Measurements from ENCODE around the gene GPR85.

The GPR85 gene

DNA sequence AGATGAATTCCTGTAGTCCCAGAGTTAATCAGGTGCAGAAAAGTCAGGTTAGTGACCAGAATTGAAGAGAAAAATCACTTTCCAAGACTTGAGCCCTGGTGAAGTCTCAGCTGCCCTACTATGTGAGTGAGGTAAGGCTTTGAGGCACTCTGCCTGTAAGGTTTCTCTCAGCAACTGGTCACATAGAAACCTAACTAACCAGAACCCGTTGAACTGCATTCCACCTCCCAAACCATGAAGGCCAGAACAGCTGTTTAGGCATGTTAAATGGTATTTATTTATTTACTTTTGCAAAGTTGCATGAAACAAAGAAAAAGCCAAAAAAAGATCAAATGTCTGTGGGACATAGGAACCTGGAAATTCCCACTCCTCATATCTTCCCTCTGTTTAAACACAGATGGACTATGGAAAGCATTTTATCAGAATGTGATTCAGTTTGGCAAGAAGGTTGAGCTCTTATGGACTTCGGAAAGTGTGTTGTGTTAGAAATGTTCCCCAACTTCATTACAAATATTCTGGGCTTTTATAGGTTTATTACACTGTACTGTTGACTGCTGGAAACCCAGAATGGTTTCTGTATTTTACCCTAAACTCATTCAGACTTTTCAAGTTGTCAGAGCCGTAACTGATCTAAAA is 12.8 kb upstream of the GPR85 start:
- peaks cover 13% of the 10 kb centered on the region for H3K4me1 ChIP-seq (ENCODE audit: control insufficient read depth, insufficient read depth, low read length)
- no peaks in the 10 kb centered on the region for H3K36me3 ChIP-seq (ENCODE audit: control insufficient read depth, insufficient read depth, low read length)
- peak overlapping the region; percentile 19 for H3K27ac ChIP-seq (ENCODE audit: low read depth, low read length)
- no peaks in the 10 kb centered on the region for H3K27me3 ChIP-seq (ENCODE audit: control insufficient read depth, insufficient read depth, low read length)
- H3K4me3 ChIP-seq (ENCODE audit: low read length): no peak overlapping the region
- no peak overlapping the region for H3K9ac ChIP-seq (ENCODE audit: low read length)

GRCh38 chr7:113094517-113095249 is 8.1 kb upstream of the GPR85 start:
- Histone ChIP-seq H3K27ac (ENCODE audit: low read depth, low read length) (no peak overlapping the region), H3K36me3 (ENCODE audit: control insufficient read depth, insufficient read depth, low read length) (no peaks in the 10 kb centered on the region), H3K4me1 (ENCODE audit: control insufficient read depth, insufficient read depth, low read length) (peaks cover 6% of the 10 kb centered on the region), H3K4me3 (ENCODE audit: low read length) (no peak overlapping the region), H3K9ac (ENCODE audit: low read length) (no peak overlapping the region), H3K27me3 (ENCODE audit: control insufficient read depth, insufficient read depth, low read length) (no peaks in the 10 kb centered on the region)

GRCh38 chr7:113093561-113093960 is 6.9 kb upstream of the GPR85 start:
- no peaks in the 10 kb centered on the region for H3K36me3 ChIP-seq (ENCODE audit: control insufficient read depth, insufficient read depth, low read length)
- no peak overlapping the region for H3K9ac ChIP-seq (ENCODE audit: low read length)
- no peaks in the 10 kb centered on the region for H3K27me3 ChIP-seq (ENCODE audit: control insufficient read depth, insufficient read depth, low read length)
- H3K4me1 ChIP-seq (ENCODE audit: control insufficient read depth, insufficient read depth, low read length): peaks cover 2% of the 10 kb centered on the region
- no peak overlapping the region for H3K4me3 ChIP-seq (ENCODE audit: low read length)
- H3K27ac ChIP-seq (ENCODE audit: low read depth, low read length): no peak overlapping the region

DNA sequence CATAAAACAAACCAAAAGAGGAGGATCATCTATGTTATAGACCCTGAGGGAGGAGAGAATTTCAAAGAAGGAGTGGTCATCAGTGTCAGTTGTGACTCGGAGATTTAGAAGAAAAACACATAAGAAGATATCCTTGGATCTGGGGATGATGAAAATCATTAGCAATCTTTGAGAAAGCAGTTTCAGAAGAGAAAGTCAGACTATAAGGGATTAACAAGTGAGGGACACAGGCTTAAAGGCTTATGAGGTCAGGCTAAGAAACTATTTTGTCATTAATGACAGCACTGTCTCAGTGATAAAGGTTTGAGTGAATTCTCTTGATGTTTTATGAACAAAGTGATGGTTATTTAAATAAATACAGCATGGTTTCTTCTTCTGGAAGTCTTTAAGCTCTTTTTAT is 6.1 kb upstream of the GPR85 start:
- Histone ChIP-seq H3K36me3 (ENCODE audit: control insufficient read depth, insufficient read depth, low read length) (no peaks in the 10 kb centered on the region), H3K4me1 (ENCODE audit: control insufficient read depth, insufficient read depth, low read length) (peaks cover 2% of the 10 kb centered on the region), H3K27ac (ENCODE audit: low read depth, low read length) (no peak overlapping the region), H3K27me3 (ENCODE audit: control insufficient read depth, insufficient read depth, low read length) (no peaks in the 10 kb centered on the region), H3K9ac (ENCODE audit: low read length) (no peak overlapping the region), H3K4me3 (ENCODE audit: low read length) (no peak overlapping the region)

GRCh38 chr7:113087071-113087998 is 708 bp upstream of the GPR85 start:
- Histone ChIP-seq H3K4me3 (ENCODE audit: low read length) (no peak overlapping the region), H3K27me3 (ENCODE audit: control insufficient read depth, insufficient read depth, low read length) (no peaks in the 10 kb centered on the region), H3K9ac (ENCODE audit: low read length) (no peak overlapping the region), H3K27ac (ENCODE audit: low read depth, low read length) (no peak overlapping the region), H3K36me3 (ENCODE audit: control insufficient read depth, insufficient read depth, low read length) (no peaks in the 10 kb centered on the region), H3K4me1 (ENCODE audit: control insufficient read depth, insufficient read depth, low read length) (no peaks in the 10 kb centered on the region)

GRCh38 chr7:113085781-113086390 is 741 bp downstream of the GPR85 start:
- Histone ChIP-seq H3K27ac (ENCODE audit: low read depth, low read length) (no peak overlapping the region), H3K4me3 (ENCODE audit: low read length) (peak overlapping the region; percentile 55), H3K36me3 (ENCODE audit: control insufficient read depth, insufficient read depth, low read length) (no peaks in the 10 kb centered on the region)

GRCh38 chr7:113084496-113085172 is 2.0 kb downstream of the GPR85 start:
- no peaks in the 10 kb centered on the region for H3K4me1 ChIP-seq (ENCODE audit: control insufficient read depth, insufficient read depth, low read length)
- H3K36me3 ChIP-seq (ENCODE audit: control insufficient read depth, insufficient read depth, low read length): no peaks in the 10 kb centered on the region
- no peak overlapping the region for H3K27ac ChIP-seq (ENCODE audit: low read depth, low read length)
- H3K9ac ChIP-seq (ENCODE audit: low read length): no peak overlapping the region
- H3K27me3 ChIP-seq (ENCODE audit: control insufficient read depth, insufficient read depth, low read length): no peaks in the 10 kb centered on the region
- H3K4me3 ChIP-seq (ENCODE audit: low read length): no peak overlapping the region

More at GRCh38 chr7:113085781-113086390, 741 bp downstream of the GPR85 start:
- Histone ChIP-seq H3K27me3 (ENCODE audit: control insufficient read depth, insufficient read depth, low read length) (no peaks in the 10 kb centered on the region), H3K9ac (ENCODE audit: low read length) (no peak overlapping the region), H3K4me1 (ENCODE audit: control insufficient read depth, insufficient read depth, low read length) (no peaks in the 10 kb centered on the region)

DNA sequence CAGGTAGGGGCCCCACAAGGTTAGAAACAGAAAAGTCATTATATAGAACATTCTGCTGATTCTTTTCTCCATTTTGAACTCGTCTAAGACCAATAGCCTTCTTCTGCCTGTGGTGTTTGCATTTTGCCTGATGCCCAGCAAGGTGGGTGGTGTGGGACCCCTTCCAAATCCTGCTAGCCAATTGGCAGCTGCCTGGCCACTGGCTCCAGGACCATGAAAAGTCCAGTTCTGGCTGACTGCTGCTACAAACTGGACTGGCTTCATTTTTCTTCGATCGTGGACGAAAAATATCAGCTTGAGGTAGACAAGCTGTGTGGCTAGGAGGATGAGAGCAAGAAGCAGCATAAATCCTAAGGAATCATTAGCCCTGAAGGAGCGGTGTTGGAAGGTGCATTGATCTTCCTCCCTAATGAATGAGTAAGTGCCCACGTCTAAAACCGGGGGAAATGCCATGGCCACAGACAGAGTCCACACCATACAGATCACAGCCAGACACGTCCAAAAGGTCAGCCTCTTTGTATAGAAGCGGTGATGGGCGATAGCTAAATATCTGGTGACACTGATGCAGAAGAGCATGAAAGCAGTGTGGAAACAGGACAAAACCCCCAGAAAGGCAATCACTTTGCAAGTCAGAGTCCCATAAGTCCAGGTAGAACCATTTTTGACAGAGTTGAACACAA is 2.7 kb downstream of the GPR85 start:
- Histone ChIP-seq H3K4me3 (ENCODE audit: low read length) (no peak overlapping the region), H3K27me3 (ENCODE audit: control insufficient read depth, insufficient read depth, low read length) (no peaks in the 10 kb centered on the region), H3K9ac (ENCODE audit: low read length) (no peak overlapping the region), H3K27ac (ENCODE audit: low read depth, low read length) (no peak overlapping the region), H3K36me3 (ENCODE audit: control insufficient read depth, insufficient read depth, low read length) (no peaks in the 10 kb centered on the region), H3K4me1 (ENCODE audit: control insufficient read depth, insufficient read depth, low read length) (no peaks in the 10 kb centered on the region)

DNA sequence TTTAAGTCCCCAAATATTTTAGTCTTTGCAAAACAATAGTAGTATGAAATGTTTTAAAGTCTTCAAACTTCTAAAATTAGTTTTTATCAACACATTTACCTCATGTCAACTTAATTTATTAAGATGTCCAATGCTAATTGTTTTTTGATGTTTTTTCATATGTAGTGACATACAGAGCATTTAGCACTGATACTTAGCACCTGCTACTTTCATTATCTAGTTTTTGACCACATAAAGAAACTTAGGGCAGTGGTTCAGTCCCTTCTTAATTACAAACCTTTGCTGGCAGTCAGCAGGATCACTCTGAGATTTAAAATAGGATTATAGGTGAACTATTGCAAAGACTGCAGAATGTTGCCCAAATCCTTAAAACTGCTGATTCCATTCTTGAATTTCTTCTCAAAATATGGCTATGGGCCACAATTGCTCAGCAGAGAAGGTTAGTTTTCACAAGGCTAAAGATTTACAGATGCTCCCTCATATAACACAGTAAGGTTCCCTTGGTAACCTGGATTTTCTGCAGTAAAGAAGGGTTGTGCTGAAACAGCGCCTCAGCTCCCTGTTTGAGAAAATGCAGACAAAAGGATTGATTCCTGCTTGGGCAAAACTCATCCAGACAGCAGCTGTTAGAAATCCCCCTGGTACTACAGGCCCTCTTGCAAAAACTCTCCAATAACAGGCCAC is 3.4 kb downstream of the GPR85 start:
- H3K27ac ChIP-seq (ENCODE audit: low read depth, low read length): no peak overlapping the region
- H3K9ac ChIP-seq (ENCODE audit: low read length): no peak overlapping the region
- no peaks in the 10 kb centered on the region for H3K36me3 ChIP-seq (ENCODE audit: control insufficient read depth, insufficient read depth, low read length)
- H3K4me1 ChIP-seq (ENCODE audit: control insufficient read depth, insufficient read depth, low read length): no peaks in the 10 kb centered on the region
- H3K4me3 ChIP-seq (ENCODE audit: low read length): no peak overlapping the region
- no peaks in the 10 kb centered on the region for H3K27me3 ChIP-seq (ENCODE audit: control insufficient read depth, insufficient read depth, low read length)

- Histone ChIP-seq H3K9ac (ENCODE audit: low read length) (no peak overlapping the region), H3K4me3 (ENCODE audit: low read length) (no peak overlapping the region)
Measured at GRCh38 chr7:113078331-113078730, 8.3 kb downstream of the GPR85 start.

GRCh38 chr7:113076703-113077102 is 9.9 kb downstream of the GPR85 start:
- Histone ChIP-seq H3K9ac (ENCODE audit: low read length) (no peak overlapping the region), H3K4me1 (ENCODE audit: control insufficient read depth, insufficient read depth, low read length) (no peaks in the 10 kb centered on the region), H3K4me3 (ENCODE audit: low read length) (no peak overlapping the region), H3K36me3 (ENCODE audit: control insufficient read depth, insufficient read depth, low read length) (no peaks in the 10 kb centered on the region), H3K27ac (ENCODE audit: low read depth, low read length) (no peak overlapping the region), H3K27me3 (ENCODE audit: control insufficient read depth, insufficient read depth, low read length) (no peaks in the 10 kb centered on the region)

More at GRCh38 chr7:113078331-113078730, 8.3 kb downstream of the GPR85 start:
- H3K36me3 ChIP-seq (ENCODE audit: control insufficient read depth, insufficient read depth, low read length): no peaks in the 10 kb centered on the region
- H3K27ac ChIP-seq (ENCODE audit: low read depth, low read length): no peak overlapping the region
- no peaks in the 10 kb centered on the region for H3K27me3 ChIP-seq (ENCODE audit: control insufficient read depth, insufficient read depth, low read length)
- H3K4me1 ChIP-seq (ENCODE audit: control insufficient read depth, insufficient read depth, low read length): no peaks in the 10 kb centered on the region

Data from rectal smooth muscle tissue (tissue), 1 donor.